Sigmoid colon (tissue), 7 donors: ENCODE results near the gene HTR1B. TPM values are rescaled to one million over a fixed set of nuclear protein-coding genes. Genes with fewer than 3 reads are reported as not detected.

ENCODE experiments used
- DNase-seq: peaks from one replicate; pipeline ENCODE4 v3.0.0-alpha.2; 2019
- H3K27ac ChIP-seq, 4 donors: fragments of 200-600 bp; sonication (generic); one replicate each; pipeline ENCODE4 v1.5.1; 2016 to 2019; ENCODE audit warnings: mild to moderate bottlenecking in 1 of 4
- H3K27me3 ChIP-seq, 3 donors: fragments of 200-600 bp; sonication (generic); one replicate each; pipeline ENCODE4 v1.5.1; 2019; ENCODE audit warnings: mild to moderate bottlenecking in 1 of 3
- H3K36me3 ChIP-seq, 4 donors: fragments of 200-600 bp; sonication (generic); one replicate each; pipeline ENCODE4 v1.5.1; 2016 to 2019
- H3K4me1 ChIP-seq, 4 donors: fragments of 200-600 bp; sonication (generic); one replicate each; pipeline ENCODE4 v1.5.1; 2017 to 2019
- H3K4me3 ChIP-seq, 4 donors: fragments of 200-600 bp; sonication (generic); one replicate each; pipeline ENCODE4 v1.5.1; 2017 to 2019; ENCODE audit warnings: mild to moderate bottlenecking in 2 of 4, moderate library complexity in 1 of 4
- H3K9me3 ChIP-seq, 4 donors: fragments of 200-600 bp in 3 of 4; sonication (generic) in 3 of 4; one replicate each; pipeline versions ENCODE4 v1.5.1 to v1.6.1; 2013 to 2019
- CTCF ChIP-seq, 4 experiments: fragments of 450-650 bp in 3 of 4; fragments of 200-600 bp in 1 of 4; IDR thresholded peaks; one replicate each; pipeline ENCODE4 v1.5.1; 2016 to 2019; ENCODE audit warnings: antibody characterized with exemption in 4 of 4, mild to moderate bottlenecking in 3 of 4, moderate library complexity in 2 of 4
- EP300 ChIP-seq, 4 donors: sonication (generic); formaldehyde crosslinking; IDR thresholded peaks; one replicate each; pipeline ENCODE4 v1.6.1; 2017; ENCODE audit warnings: antibody characterized with exemption in 4 of 4
- POLR2A ChIP-seq, 2 donors: fragments of 450-650 bp; IDR thresholded peaks; one replicate each; pipeline ENCODE4 v1.6.1; 2016; ENCODE audit warnings: antibody characterized with exemption in 2 of 2, mild to moderate bottlenecking in 2 of 2, moderate library complexity in 2 of 2
- POLR2AphosphoS5 ChIP-seq, 4 donors: sonication (generic); formaldehyde crosslinking; IDR thresholded peaks; one replicate each; pipeline ENCODE4 v1.6.1; 2017; ENCODE audit warnings: antibody characterized with exemption in 4 of 4
- WGBS, 2 donors: extraction: QIAGEN DNeasy Blood & Tissue Kit; methylation state at CpG; one replicate each; pipeline ENCODE4 v1.1.7; 2013; 5-methylcytosine and 5-hydroxymethylcytosine counted together
- intact Hi-C: fragments of 100-400 bp; cut with DNase I; formaldehyde crosslinking; loops from one replicate; pipeline ENCODE4 v1.15.1; 2023
- polyA plus RNA-seq, 3 donors: library from polyadenylated mRNA; stranded (reverse); fragments of 200-250 nt; gene quantifications; one replicate each; pipeline ENCODE4 v1.2.3, GENCODE V29; 2013
- total RNA-seq, 4 donors: library from RNA; depleted of rRNA; stranded (reverse); fragments of >200 nt; gene quantifications; one replicate each; pipeline ENCODE4 v1.1.0, GENCODE V29; 2016
- donor health status: healthy with polysubstance abuse.
- donor health status: Bipolar disorder and iron deficiency.
- donor health status: healthy.

Gene HTR1B
- total and polyA plus RNA-seq, 7 donors: 0.04 to 0.68 TPM; not detected in 5

- Histone ChIP-seq H3K27me3 (no peaks in the 10 kb centered on the region), H3K4me3 (no peak overlapping the region), H3K27ac (no peak overlapping the region), H3K4me1 (peaks cover 0 to 8% (median 6%) of the 10 kb centered on the region in 4 donors), H3K9me3 (peaks cover 0 to 3% (median 0%) of the 10 kb centered on the region in 4 donors), H3K36me3 (no peaks in the 10 kb centered on the region)
- TF ChIP-seq CTCF (IDR thresholded peaks at IDR 0.05) (no peak), EP300 (IDR thresholded peaks at IDR 0.05) (no peak), POLR2A (IDR thresholded peaks at IDR 0.05) (no peak), POLR2AphosphoS5 (IDR thresholded peaks at IDR 0.05) (no peak)
- WGBS, 2 donors: 80 to 82% methylated on average over 1 of the region's 1 CpG
- DNase-seq: no peak
- intact Hi-C loops: no loop called here
Observed at GRCh38 chr6:77470983-77471382, 7.7 kb upstream of the HTR1B start.

GRCh38 chr6:77468939-77469338 is 5.6 kb upstream of the HTR1B start:
- peaks cover 0 to 3% (median 0%) of the 10 kb centered on the region in 4 donors for H3K9me3 ChIP-seq
- TF ChIP-seq EP300 (IDR thresholded peaks at IDR 0.05): no peak
- TF ChIP-seq CTCF (IDR thresholded peaks at IDR 0.05): no peak
- no peak for TF ChIP-seq POLR2A (IDR thresholded peaks at IDR 0.05)
- no peak for TF ChIP-seq POLR2AphosphoS5 (IDR thresholded peaks at IDR 0.05)
- H3K27ac ChIP-seq: no peak overlapping the region
- WGBS, 2 donors: 67 to 91% methylated on average over 6 of the region's 6 CpGs
- intact Hi-C loops: no loop called here
- H3K4me3 ChIP-seq: no peak overlapping the region
- peaks cover 3 to 18% (median 7%) of the 10 kb centered on the region in 3 donors for H3K27me3 ChIP-seq
- no peak for DNase-seq
- no peaks in the 10 kb centered on the region for H3K36me3 ChIP-seq
- peaks cover 0 to 20% (median 12%) of the 10 kb centered on the region in 4 donors for H3K4me1 ChIP-seq

GRCh38 chr6:77466451-77467437 is 3.5 kb upstream of the HTR1B start:
- H3K27ac ChIP-seq: peak overlapping the region in 1 of 4 donors; percentile 67
- H3K4me3 ChIP-seq: peak overlapping the region; percentile 31 to 56 (median 49)
- peaks cover 0 to 32% (median 26%) of the 10 kb centered on the region in 4 donors for H3K4me1 ChIP-seq
- no peak for TF ChIP-seq POLR2AphosphoS5 (IDR thresholded peaks at IDR 0.05)
- no peak for TF ChIP-seq POLR2A (IDR thresholded peaks at IDR 0.05)
- no peak for TF ChIP-seq EP300 (IDR thresholded peaks at IDR 0.05)
- no peak for TF ChIP-seq CTCF (IDR thresholded peaks at IDR 0.05)
- no peaks in the 10 kb centered on the region for H3K36me3 ChIP-seq
- intact Hi-C loops: no loop called here
- H3K9me3 ChIP-seq: peaks cover 0 to 3% (median 0%) of the 10 kb centered on the region in 4 donors
- H3K27me3 ChIP-seq: peaks cover 12 to 40% (median 29%) of the 10 kb centered on the region in 3 donors
- DNase-seq: no peak
- 18 to 31% methylated on average over 30 of the region's 30 CpGs for WGBS, 2 donors

GRCh38 chr6:77466055-77466450 is 2.8 kb upstream of the HTR1B start:
- peak overlapping the region in 1 of 4 donors; percentile 67 for H3K27ac ChIP-seq
- H3K9me3 ChIP-seq: peaks cover 0 to 3% (median 0%) of the 10 kb centered on the region in 4 donors
- H3K4me3 ChIP-seq: peak overlapping the region; percentile 31 to 56 (median 49)
- DNase-seq: no peak
- H3K36me3 ChIP-seq: no peaks in the 10 kb centered on the region
- intact Hi-C loops: no loop called here
- 1% methylated on average over 17 of the region's 17 CpGs for whole genome bisulfite sequencing, 2 donors
- peaks cover 12 to 47% (median 29%) of the 10 kb centered on the region in 3 donors for H3K27me3 ChIP-seq
- TF ChIP-seq CTCF (IDR thresholded peaks at IDR 0.05): peak in 2 of 4 experiments; percentile 44 to 52
- no peak for TF ChIP-seq POLR2A (IDR thresholded peaks at IDR 0.05)
- H3K4me1 ChIP-seq: peaks cover 0 to 32% (median 26%) of the 10 kb centered on the region in 4 donors
